GM12878 (cell line): ENCODE results near the gene TTI1. TPM values are rescaled to one million over a fixed set of nuclear protein-coding genes. Genes with fewer than 3 reads are reported as not detected.

ENCODE experiments used
- ATAC-seq: fragments of 200-7000 bp; cut with Tn5 transposase; 3 replicates; pipeline ENCODE4 v1.9.1; 2020; ENCODE audit warnings: mild to moderate bottlenecking, moderate library complexity
- BruUV-seq: library from RNA; stranded (reverse); fragments of 400-500 nt; replicated peaks from 2 replicates; lab custom pipeline; 2021; lab: Mats Ljungman, UMichigan
- CTCF ChIA-PET: fragments of 300-600 bp; sonication (Branson Sonifier 250); formaldehyde crosslinking; extraction: SDS; loops from one replicate; lab custom pipeline; 2021; ENCODE audit warnings: inconsistent platforms; lab: Yijun Ruan, JAX
- POLR2A ChIA-PET: fragments of 350-600 bp; formaldehyde crosslinking; extraction: SDS; loops from one replicate; lab custom pipeline; 2021; ENCODE audit warnings: inconsistent platforms; lab: Charles Lee
- RAD21 ChIA-PET: fragments of 300-600 bp; sonication (Branson Sonifier 250); formaldehyde crosslinking; loops from one replicate; lab custom pipeline; 2023; ENCODE audit warnings: antibody characterized with exemption; ENCODE audit not compliant: unreplicated experiment; lab: Charles Lee
- SMC1A ChIA-PET: fragments of 300-600 bp; sonication (Branson Sonifier 250); formaldehyde crosslinking; loops from one replicate; lab custom pipeline; 2023; ENCODE audit not compliant: unreplicated experiment, uncharacterized antibody; lab: Charles Lee
- DNase-seq: peaks from one replicate; pipeline ENCODE4 v3.0.0-alpha.2; 2011; ENCODE audit warnings: low read depth, low spot score
- FAIRE-seq: peaks from 3 replicates; lab custom pipeline; 2011; peaks lifted over from hg19 to GRCh38; lab: Jason Lieb, UNC
- H2AFZ ChIP-seq: 2 replicates; pipeline ENCODE4 v1.6.0; 2011; ENCODE audit warnings: low read depth, low read length, control low read depth; ENCODE audit not compliant: control insufficient read depth
- H3K27ac ChIP-seq: 2 replicates; pipeline ENCODE4 v1.5.1; 2011; ENCODE audit warnings: control low read depth; ENCODE audit not compliant: control insufficient read depth, insufficient read depth
- H3K27me3 ChIP-seq, 2 experiments: replicated peaks in 1 of 2; 2 replicates each; pipeline versions ENCODE4 v1.6.0 to v1.6.1; 2011; ENCODE audit warnings: low read length in 1 of 2; ENCODE audit not compliant: control insufficient read depth in 2 of 2, insufficient read depth in 2 of 2
- H3K36me3 ChIP-seq, 2 experiments: 2 replicates each; pipeline ENCODE4 v1.5.1; 2011; ENCODE audit warnings: low read length in 1 of 2; ENCODE audit not compliant: control insufficient read depth in 2 of 2, insufficient read depth in 2 of 2
- H3K4me1 ChIP-seq: 2 replicates; pipeline ENCODE4 v1.6.1; 2011; ENCODE audit warnings: mild to moderate bottlenecking, low read length, moderate library complexity, mixed read lengths; ENCODE audit not compliant: control insufficient read depth, insufficient read depth
- H3K4me2 ChIP-seq: 2 replicates; pipeline ENCODE4 v1.6.0; 2011; ENCODE audit warnings: control low read depth; ENCODE audit not compliant: control insufficient read depth, insufficient read depth
- H3K4me3 ChIP-seq: fragments of 200-600 bp; sonication (generic); 2 replicates; pipeline ENCODE4 v1.5.1; 2016
- H3K79me2 ChIP-seq: 2 replicates; pipeline ENCODE4 v1.6.0; 2011; ENCODE audit warnings: low read length; ENCODE audit not compliant: control insufficient read depth, insufficient read depth
- H3K9ac ChIP-seq: 2 replicates; pipeline ENCODE4 v1.8.0; 2011; ENCODE audit warnings: low read length, control low read depth, mixed read lengths; ENCODE audit not compliant: control insufficient read depth, insufficient read depth
- H3K9me3 ChIP-seq: replicated peaks from 3 replicates; pipeline ENCODE4 v1.5.1; 2011; ENCODE audit warnings: mild to moderate bottlenecking, low read length; ENCODE audit not compliant: control insufficient read depth, insufficient read depth
- H4K20me1 ChIP-seq: 2 replicates; pipeline ENCODE4 v1.6.0; 2011; ENCODE audit not compliant: control insufficient read depth, insufficient read depth
- ATF7 ChIP-seq: fragments of 450-650 bp; IDR thresholded peaks from 2 replicates; pipeline ENCODE4 v1.6.1; 2016; ENCODE audit warnings: low read depth, mild to moderate bottlenecking
- BACH1 ChIP-seq: fragments of 450-650 bp; IDR thresholded peaks from 2 replicates; pipeline ENCODE4 v1.6.1; 2017; ENCODE audit warnings: mild to moderate bottlenecking, borderline replicate concordance
- BHLHE40 ChIP-seq, 2 experiments: fragments of 450-650 bp in 1 of 2; IDR thresholded peaks; 2 replicates each; pipeline ENCODE4 v1.6.1; 2011 to 2017; ENCODE audit warnings: low read depth in 2 of 2, borderline replicate concordance in 1 of 2, improper control_type of control experiment in 1 of 2, low read length in 1 of 2, mild to moderate bottlenecking in 1 of 2
- CBX3 ChIP-seq: fragments of 200-600 bp; sonication (generic); IDR thresholded peaks from 2 replicates; pipeline ENCODE4 v1.6.1; 2016; ENCODE audit warnings: low read depth, borderline replicate concordance
- JUND ChIP-seq: IDR thresholded peaks from 2 replicates; pipeline ENCODE4 v1.6.1; 2012; ENCODE audit warnings: low read depth, mild to moderate bottlenecking, low read length, improper control_type of control experiment, moderate library complexity
- PML ChIP-seq: IDR thresholded peaks from 2 replicates; pipeline ENCODE4 v1.6.1; 2012; ENCODE audit warnings: low read length, inconsistent platforms
- RAD51 ChIP-seq: fragments of 450-650 bp; IDR thresholded peaks from 2 replicates; pipeline ENCODE4 v1.6.1; 2016; ENCODE audit warnings: moderate library complexity, mild to moderate bottlenecking, inconsistent platforms
- RFX5 ChIP-seq: IDR thresholded peaks from 2 replicates; pipeline ENCODE4 v1.6.1; 2011; ENCODE audit warnings: low read depth, low read length, improper control_type of control experiment
- SMC3 ChIP-seq: IDR thresholded peaks from 2 replicates; pipeline ENCODE4 v1.6.1; 2011; ENCODE audit warnings: low read length, improper control_type of control experiment, borderline replicate concordance
- SP1 ChIP-seq: IDR thresholded peaks from one replicate; pipeline ENCODE4 v1.6.1; 2011; ENCODE audit warnings: low read depth, low read length
- SREBF2 ChIP-seq: IDR thresholded peaks from 2 replicates; pipeline ENCODE4 v1.6.1; 2012; ENCODE audit warnings: mild to moderate bottlenecking, low read length
- SUZ12 ChIP-seq: fragments of 200-600 bp; sonication (generic); IDR thresholded peaks from one replicate; pipeline ENCODE4 v1.6.1; 2018; ENCODE audit warnings: antibody characterized with exemption, mild to moderate bottlenecking; ENCODE audit not compliant: unreplicated experiment
- ZNF384 ChIP-seq: IDR thresholded peaks from 2 replicates; pipeline ENCODE4 v1.6.1; 2012; ENCODE audit warnings: low read depth, mild to moderate bottlenecking, low read length, improper control_type of control experiment, borderline replicate concordance
- ZZZ3 ChIP-seq: IDR thresholded peaks from 2 replicates; pipeline ENCODE4 v1.6.1; 2011; ENCODE audit warnings: low read depth; ENCODE audit not compliant: control insufficient read depth, insufficient read length
- WGBS: methylation state at CpG from one replicate; pipeline ENCODE4 v1.1.6; 2016; ENCODE audit warnings: low lambda C conversion rate; ENCODE audit not compliant: insufficient replicate concordance, insufficient coverage; ENCODE audit errors: missing lambda C conversion rate; 5-methylcytosine and 5-hydroxymethylcytosine counted together
- in situ Hi-C: fragments of 300-500 bp; cut with MboI; formaldehyde crosslinking; loops from 9 replicates; pipeline ENCODE4 v1.14.3; 2018; ENCODE audit warnings: mixed read lengths
- intact Hi-C: fragments of 100-400 bp; cut with micrococcal nuclease; formaldehyde crosslinking; loops from one replicate; pipeline ENCODE4 v1.14.2; 2022; ENCODE audit not compliant: unreplicated experiment
- polyA plus RNA-seq, 11 experiments: library from polyadenylated mRNA; depleted of rRNA in 4 of 11; unstranded in 6 of 11; stranded (reverse) in 5 of 11; fragments of >200 nt; fragmentation: Nextera tagmentation in 4 of 11; fragmentation: Illumina TruSeq in 1 of 11; extraction: Ambion mirVana in 4 of 11; extraction: Trizol in 1 of 11; gene quantifications; 1 replicate in 1 of 11; 2 replicates in 10 of 11; pipeline versions ENCODE4 v1.2.1 to v1.2.3, GENCODE V29; 2011 to 2016; ENCODE audit warnings: inconsistent platforms in 2 of 11, missing spikeins in 2 of 11, low read depth in 1 of 11
- total RNA-seq, 4 experiments: library from RNA; depleted of rRNA in 3 of 4; stranded (reverse); fragments of >200 nt in 3 of 4; fragmentation: Illumina TruSeq in 1 of 4; extraction: Trizol in 1 of 4; gene quantifications; 2 replicates each; pipeline versions ENCODE4 v1.2.1 to v1.2.3, GENCODE V29; 2013 to 2021

TTI1 gene
- total and polyA plus RNA-seq, 10 of the 15 experiments (the other 5 are each of a cell fraction or from before 2014, with no cell fraction given): 5.3 to 44.6 (median 24.9) TPM

DNA sequence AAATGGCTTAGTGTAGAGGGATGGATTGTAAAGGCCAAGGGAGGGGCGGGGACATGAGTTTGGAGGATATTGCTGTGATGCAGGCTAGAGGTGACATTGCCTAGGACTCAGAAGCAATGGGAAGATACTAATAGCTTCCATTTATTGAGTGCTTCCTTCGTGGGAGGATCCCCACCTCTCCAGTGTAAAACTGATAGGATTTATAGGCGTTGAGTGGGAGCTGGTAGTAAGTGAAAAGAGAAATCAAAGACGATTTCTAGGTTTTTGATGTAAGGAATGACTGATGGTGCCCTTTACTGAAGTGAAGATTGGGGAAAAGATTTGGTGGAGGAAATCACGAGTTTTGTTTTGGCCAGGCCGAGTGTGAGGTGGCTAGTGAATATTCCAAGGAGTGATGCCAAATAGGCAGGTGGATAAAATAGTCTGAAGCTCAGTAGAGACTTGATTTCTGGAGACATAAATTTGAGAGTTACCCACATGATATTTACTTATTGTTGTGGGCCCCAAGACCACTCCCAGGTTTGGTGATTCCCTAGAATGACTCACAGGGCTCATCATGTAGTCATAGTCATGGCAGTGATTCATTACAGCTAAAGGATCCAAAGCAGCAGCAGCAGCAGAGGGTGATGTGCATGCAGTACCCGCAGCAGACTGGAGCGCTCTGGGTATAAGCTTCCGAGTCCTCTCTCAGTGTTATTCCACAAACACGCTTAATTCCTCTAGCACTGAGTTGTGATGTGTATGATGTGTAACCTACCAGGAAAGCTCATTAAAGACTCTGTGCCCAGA, 10.4 kb upstream of the TTI1 start (continued):
- TF ChIP-seq CBX3: no peak
- no peak for TF ChIP-seq ZZZ3
- no peak for TF ChIP-seq SMC3
- no peak for TF ChIP-seq BHLHE40 (IDR thresholded peaks at IDR 0.05; ENCODE audit: borderline replicate concordance in 1 of 2, low read depth in 2 of 2, low read length in 1 of 2)
- no peak for TF ChIP-seq JUND
- no peak for TF ChIP-seq RFX5
- no peak for TF ChIP-seq SUZ12
- TF ChIP-seq BACH1: no peak
- TF ChIP-seq ZNF384: no peak
- no peak for TF ChIP-seq SP1
- no peak for TF ChIP-seq RAD51
- TF ChIP-seq SREBF2: no peak
- TF ChIP-seq PML: no peak

- Histone ChIP-seq H3K79me2 (peaks cover 49% of the 10 kb centered on the region), H3K9me3 (no peaks in the 10 kb centered on the region), H3K4me1 (peaks cover 3% of the 10 kb centered on the region; the same call in 1 of the 2 replicates), H3K9ac (no peak overlapping the region), H3K27me3 (no peaks in the 10 kb centered on the region), H3K36me3 (peaks cover 0 to 28% of the 10 kb centered on the region in 2 experiments; a peak in 2 of 4 replicates), H3K27ac (no peak overlapping the region), H3K4me2 (no peak overlapping the region), H2AFZ (no peak overlapping the region), H4K20me1 (no peaks in the 10 kb centered on the region), H3K4me3 (no peak overlapping the region)
- BruUV-seq: no TSS peak
- ChIA-PET SMC1A (interaction anchor here (1.1 to 1.8 kb wide), 3 partner anchors 21 to 49 kb away, joined by 3 to 4 read pairs (median 3); no protein-coding TSS in a partner anchor), RAD21 (interaction anchor here (1.8 kb wide), 1 partner anchor 17 kb away, joined by 6 read pairs; no protein-coding TSS in a partner anchor), CTCF (interaction anchor here (0.7 to 2.5 kb wide), 4 partner anchors 18 to 186 kb away, joined by 4 to 7 read pairs (median 5); no protein-coding TSS in a partner anchor), POLR2A (interaction anchor here (1.0 kb wide), 1 partner anchor 112 kb away, joined by 3 read pairs; no protein-coding TSS in a partner anchor)
- FAIRE-seq (no peak), DNase-seq (no peak), ATAC-seq (no peak)
- in situ Hi-C loops (no loop called here), intact Hi-C loops (no loop called here)
- WGBS: 100% methylated on average over 1 of the region's 1 CpG
- TF ChIP-seq RFX5 (no peak), ATF7 (peak; percentile 79)
Observed at GRCh38 chr20:38040276-38040675, 7.0 kb upstream of the TTI1 start.
